HG03439 (cell line): ENCODE data around the gene ACER3.
"Not testable (repeated sequence)": the region's sequence is repeated elsewhere in the genome, so short reads cannot be mapped to it uniquely, and the experiment has no call there.

Experiments used
- ATAC-seq: cut with Tn5 transposase; IDR thresholded peaks from one replicate; pipeline ENCODE4 v1.9.1; 2021; ENCODE audit warnings: mild to moderate bottlenecking, moderate library complexity; ENCODE audit not compliant: unreplicated experiment

The ACER3 gene

DNA sequence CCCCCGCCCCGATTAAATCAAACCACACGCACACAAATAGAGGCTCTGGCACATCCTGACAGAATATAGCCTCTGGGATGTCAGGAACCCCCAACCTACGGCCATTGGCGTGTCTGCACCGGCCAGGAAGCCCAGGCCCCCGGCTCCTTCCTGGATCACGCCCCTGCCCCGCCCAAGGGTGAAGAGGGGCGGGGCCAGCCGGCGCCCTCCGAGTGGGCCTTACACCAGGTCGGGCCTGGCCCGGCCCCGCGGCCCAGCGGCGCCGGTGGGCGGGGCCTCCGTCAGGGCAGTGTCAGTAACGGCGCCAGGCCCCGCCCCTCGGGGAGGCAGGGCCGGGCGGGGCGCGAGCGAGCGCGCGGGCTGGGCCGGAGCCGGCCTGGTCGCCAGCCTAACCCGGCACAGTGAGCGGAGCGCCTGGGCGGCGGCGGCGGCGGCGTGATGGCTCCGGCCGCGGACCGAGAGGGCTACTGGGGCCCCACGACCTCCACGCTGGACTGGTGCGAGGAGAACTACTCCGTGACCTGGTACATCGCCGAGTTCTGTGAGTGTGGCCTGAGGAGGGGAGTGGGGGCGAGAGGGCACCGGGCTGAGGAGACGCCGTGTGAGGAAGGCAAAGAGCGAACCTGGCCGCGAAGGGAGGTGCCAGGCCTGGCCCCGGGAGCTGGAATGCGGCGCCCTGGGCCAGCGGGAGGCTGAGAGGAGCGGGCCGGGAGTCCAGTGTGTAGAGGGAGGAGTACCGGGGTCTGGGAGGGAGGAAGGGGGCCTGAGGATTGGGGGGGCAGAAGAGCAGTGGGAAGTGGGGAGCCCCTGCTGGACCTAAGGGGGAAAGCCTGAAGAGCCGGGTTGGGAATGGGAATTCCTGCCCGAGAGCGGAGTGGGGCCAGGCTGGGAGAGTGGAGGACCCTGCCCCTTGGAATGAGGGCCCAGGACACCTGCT, at the start of gene ACER3:
Gene ACER3, plus strand, starts transcription at position 380 of the 937 bp plus-strand sequence. Its CDS starts 59 bp downstream, at position 439.
- ATAC-seq: peak; percentile 95

DNA sequence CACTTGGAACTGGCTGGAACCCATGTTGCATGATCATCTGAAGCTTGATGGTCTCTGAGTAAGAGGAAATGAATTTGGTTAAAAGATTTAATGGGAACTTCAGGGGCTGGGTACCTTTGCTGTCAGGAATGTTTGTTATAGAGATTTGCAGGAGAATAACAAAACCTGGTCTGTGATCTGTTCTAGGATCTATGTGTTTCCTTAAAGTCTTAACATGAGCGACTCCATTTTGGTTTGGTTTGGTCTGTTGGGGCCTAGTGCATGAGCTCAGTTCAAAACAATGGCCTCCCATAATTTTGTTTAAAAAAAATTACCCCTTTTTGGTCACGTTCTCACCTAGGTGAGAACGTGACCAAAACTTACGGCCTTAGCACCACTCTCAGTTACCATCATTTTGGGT, 49.5 kb upstream of the ACER3 start:
- ATAC-seq: no peak

GRCh38 chr11:76814414-76814813, 46.3 kb upstream of the ACER3 start:
- no peak for ATAC-seq

GRCh38 chr11:76815678-76816077, 45.0 kb upstream of the ACER3 start:
- ATAC-seq: not testable (repeated sequence)

GRCh38 chr11:76820184-76820566, 40.5 kb upstream of the ACER3 start:
- ATAC-seq: no peak

GRCh38 chr11:76821396-76821795, 39.3 kb upstream of the ACER3 start:
- ATAC-seq: not testable (repeated sequence)

DNA sequence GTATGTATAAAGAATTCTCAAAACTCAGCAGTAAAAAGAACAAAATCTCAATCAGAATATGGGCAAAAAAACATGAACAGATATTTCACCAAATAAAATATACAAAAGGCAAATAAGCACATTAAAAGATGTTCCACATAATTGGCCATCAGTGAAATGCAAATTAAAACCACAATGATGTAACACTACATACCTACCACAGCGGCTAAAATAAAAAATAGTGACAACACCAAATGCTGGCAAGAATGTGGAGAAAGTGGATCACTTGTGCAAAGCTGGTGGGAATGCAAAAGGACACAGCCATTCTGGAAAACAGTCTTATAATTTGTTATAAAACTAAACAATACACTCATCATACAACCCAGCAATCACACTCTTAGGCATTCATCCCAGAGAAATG, 38.3 kb upstream of the ACER3 start:
- no peak for ATAC-seq

- no peak for ATAC-seq
These were observed 37.2 kb upstream of the ACER3 start for GRCh38 chr11:76823481-76824028.

- no peak for ATAC-seq
These were observed 36.4 kb upstream of the ACER3 start for GRCh38 chr11:76824083-76824939.

GRCh38 chr11:76824980-76825725, 35.6 kb upstream of the ACER3 start:
- ATAC-seq: no peak

GRCh38 chr11:76825726-76826396, 34.9 kb upstream of the ACER3 start:
- ATAC-seq: no peak

DNA sequence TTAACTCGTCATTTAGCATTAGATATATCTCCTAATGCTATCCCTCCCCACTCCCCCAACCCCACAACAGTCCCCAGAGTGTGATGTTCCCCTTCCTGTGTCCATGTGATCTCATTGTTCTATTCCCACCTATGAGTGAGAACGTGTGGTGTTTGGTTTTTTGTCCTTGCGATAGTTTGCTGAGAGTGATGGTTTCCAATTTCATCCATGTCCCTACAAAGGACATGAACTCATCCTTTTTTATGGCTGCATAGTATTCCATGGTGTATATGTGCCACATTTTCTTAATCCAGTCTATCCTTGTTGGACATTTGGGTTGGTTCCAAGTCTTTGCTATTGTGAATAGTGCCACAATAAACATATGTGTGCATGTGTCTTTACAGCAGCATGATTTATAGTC, 34.2 kb upstream of the ACER3 start:
- ATAC-seq: not testable (repeated sequence)

DNA sequence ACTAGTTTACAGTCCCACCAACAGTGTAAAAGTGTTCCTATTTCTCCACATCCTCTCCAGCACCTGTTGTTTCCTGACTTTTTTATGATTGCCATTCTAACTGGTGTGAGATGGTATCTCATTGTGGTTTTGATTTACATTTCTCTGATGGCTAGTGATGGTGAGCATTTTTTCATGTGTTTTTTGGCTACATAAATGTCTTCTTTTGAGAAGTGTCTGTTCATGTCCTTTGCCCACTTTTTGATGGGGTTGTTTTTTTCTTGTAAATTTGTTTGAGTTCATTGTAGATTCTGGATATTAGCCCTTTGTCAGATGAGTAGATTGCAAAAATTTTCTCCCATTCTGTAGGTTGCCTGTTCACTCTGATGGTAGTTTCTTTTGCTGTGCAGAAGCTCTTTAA, 33.7 kb upstream of the ACER3 start:
- not testable (repeated sequence) for ATAC-seq

- no peak for ATAC-seq
These were observed 29.9 kb upstream of the ACER3 start for GRCh38 chr11:76830639-76831327.

- ATAC-seq: no peak
These were observed 28.9 kb upstream of the ACER3 start for GRCh38 chr11:76831686-76832310.

DNA sequence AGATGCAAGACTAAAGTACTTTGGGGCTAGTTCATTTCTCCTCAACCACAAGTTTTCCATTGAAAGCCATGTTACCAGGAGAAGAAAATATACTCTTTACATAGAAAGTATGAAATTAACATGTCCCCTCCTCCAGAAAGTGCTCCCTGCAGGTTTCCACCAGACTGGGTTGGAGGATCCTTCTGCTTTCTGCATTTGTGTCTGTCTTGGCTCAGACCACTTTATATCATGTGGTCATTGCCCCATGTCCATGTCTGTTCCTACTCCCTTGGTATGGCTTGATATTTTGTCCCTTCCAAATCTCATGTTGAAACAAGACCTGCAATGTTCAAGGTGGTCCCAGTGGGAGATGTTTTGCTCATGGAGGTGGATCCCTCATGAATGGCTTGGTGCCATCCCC, 28.4 kb upstream of the ACER3 start:
- no peak for ATAC-seq

- ATAC-seq: no peak
These were observed 26.6 kb upstream of the ACER3 start for GRCh38 chr11:76834151-76834550.

- ATAC-seq: no peak
These were observed 25.7 kb upstream of the ACER3 start for GRCh38 chr11:76835036-76835435.
